ENCODE data around the gene FIS1. TPM values are rescaled to one million over a fixed set of nuclear protein-coding genes. Genes with fewer than 3 reads are reported as not detected.

The FIS1 gene
- 210 and 232 TPM in 2 replicates for total RNA-seq

DNA sequence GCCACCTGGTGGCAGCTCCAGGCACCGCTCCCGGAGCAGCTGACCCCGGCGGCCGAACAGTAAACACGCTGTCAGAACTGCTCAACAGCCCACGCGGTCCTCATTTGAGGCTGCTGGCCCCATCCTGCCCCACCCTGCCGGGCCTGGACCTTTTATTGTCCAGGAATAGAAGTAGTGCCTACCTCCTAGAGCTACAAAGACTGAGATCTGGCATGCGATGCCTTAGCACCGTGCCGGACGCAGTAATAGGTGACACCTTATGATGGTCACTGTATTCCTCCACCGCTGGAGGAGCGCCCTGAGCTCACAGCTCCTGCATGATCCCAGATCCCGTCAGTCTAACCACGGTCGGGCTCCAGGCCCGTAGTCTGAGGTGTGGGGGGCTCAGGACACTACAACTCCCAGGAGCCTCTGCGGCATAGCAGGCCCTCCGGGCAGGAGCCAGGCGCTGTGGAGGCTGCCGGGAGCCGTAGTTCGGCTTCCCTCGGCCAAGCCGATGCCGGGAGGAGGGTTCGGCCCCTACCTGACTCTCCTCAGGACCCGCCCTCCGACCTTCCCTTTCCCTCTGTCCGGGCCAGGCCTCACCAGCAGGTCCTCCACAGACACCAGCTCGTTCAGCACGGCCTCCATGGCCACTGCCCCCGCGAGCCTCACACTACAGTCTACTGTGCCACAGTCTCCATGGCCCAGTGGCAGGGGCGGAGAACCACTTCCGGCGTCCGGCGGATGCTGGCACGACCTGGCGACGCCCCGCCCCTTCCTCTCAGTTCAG lies at the start of gene FIS1:
FIS1 (minus strand) TSS at position 707 of the 772 bp plus-strand sequence; CDS start at position 630, 77 bp downstream.

DNA sequence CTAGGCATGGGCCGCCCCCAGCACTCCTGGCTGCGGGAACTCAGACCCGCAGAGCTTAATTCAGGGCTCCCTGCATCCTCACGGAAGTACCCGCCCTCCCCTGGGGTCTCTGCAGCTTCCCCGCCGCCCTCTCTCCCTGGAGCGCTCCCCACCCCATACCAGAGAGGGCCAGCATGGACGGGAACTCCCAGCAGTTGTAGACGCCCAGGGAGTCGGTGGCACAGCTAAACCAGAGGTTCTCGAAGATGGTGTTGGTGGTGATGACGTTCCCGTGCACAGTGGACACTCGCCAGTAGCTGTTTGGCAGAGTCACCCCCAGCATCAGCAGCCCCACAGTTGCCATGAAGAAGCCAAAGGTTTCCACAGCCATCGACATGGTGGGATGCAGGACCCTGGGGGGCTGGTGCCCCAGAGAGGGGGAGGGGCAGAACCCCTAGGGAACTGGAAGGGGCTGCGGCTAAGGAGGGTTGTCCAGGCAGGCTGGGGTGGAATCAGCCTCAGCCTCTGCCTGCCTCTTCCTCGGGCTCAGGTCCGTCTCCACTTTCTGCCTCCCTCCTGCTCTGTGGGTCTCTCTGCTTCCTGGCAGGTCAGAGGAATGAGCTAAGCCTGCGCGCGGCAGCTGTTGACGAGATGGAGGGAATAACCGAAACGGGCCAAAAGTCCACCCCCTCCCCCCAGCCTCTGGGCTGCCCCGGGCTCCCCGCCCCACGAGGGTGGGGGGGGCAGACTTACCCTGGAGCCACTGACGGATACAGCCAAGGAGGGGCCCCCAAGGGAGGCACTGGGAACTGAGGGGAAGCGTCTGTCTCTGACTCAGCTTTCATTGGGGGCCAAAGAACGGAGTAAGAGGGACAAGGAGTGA lies 7.4 kb downstream of the FIS1 start, which contains the start of gene CLDN15:
CLDN15 (minus strand) TSS at position 597 of the 862 bp plus-strand sequence; CDS start at position 376, 221 bp downstream.

DNA sequence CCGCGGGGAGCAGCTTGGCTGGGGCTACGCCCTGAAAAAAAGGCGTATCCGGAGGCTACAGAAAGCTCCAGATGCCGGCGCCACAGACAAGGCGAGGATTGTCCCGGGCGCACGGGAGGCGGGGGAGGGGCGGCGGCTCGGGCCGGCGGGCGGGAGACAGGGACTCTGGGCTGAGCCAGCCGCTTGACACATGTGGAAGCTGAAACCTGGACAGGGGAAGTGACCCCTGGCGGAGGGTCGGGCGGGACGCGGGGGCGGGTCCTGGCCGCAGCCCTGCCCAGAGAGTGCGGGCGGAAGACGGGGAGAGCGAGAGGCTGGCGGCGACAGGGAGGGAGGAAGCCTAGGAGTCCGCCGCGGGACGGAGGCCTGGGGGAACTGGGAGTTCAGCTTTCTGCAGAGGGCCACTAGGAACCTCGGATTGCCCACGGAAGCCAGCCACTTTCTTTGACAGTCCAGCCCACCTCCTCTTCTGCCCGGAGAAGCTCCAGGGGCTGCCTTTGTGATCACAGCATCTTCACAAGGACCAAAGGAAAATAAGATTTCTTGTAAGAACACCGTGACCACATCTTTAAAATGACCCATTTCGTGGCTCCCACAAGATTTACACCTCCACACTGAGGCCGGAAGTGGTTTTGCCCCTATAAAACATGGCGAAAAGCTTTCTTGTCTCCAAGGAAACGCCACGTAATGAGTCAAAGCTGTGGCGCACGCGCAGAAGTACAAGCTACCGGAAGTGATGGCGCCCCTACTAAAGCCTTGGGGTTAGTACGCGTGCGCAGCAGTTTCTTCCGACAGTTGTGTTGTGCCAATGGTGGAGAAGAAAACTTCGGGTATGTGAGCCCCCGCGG lies 27.3 kb downstream of the FIS1 start, which contains the start of the genes PLOD3 and ZNHIT1:
PLOD3 (minus strand) TSS at position 194 of the 848 bp plus-strand sequence. CDS start 307 bp downstream, outside the sequence.
ZNHIT1 (plus strand) TSS at position 778 of the 848 bp plus-strand sequence; CDS start at position 809, 31 bp downstream.

DNA sequence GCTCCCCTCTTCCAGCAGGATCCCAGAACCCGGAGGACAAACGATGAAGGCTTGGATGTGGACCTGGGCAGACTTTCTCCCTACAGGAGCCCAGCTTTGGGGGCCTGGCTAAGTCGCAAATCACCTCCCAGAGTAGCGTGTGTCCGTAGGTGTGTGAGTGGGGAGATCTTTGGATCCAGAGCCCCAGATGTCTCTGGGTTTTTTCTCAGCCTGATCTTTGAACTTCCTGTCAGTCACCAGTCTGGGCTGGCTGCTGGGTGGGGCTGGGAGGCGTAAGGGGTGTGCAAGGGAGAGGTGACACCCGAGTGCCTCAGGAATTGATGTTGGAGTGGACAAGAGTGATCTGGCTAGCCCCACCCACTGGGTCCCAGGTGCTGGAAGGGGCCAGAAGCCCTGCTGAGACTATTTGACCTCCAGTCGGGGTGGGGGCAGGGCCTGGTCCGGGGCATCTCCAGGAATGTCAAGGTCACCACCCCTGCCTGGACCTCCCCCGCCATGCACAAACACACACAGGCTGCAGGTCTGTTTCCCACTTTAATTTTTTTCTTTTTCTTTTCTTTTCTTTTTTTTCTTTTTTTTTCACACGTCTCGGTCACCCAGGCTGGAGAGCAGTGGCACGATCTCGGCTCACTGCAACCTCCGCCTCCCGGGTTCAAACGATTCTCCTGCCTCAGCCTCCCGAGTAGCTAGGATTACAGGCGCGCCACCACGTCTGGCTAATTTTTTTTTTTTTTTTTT lies 43.9 kb downstream of the FIS1 start, which contains the start of gene MOGAT3:
MOGAT3 (minus strand) TSS at position 175 of the 738 bp plus-strand sequence. CDS start 182 bp downstream, outside the sequence.

Other genes with a start within 250 kb of the FIS1 start
- gene MUC17, start 225.0 kb downstream of the FIS1 start, total RNA-seq = not detected in 2 replicates
- 9.3 and 11.8 TPM in 2 replicates for gene TRIM56, start 159.6 kb downstream of the FIS1 start, total RNA-seq
- gene SERPINE1, start 118.0 kb downstream of the FIS1 start, total RNA-seq = 375 and 1,123 TPM in 2 replicates
- gene AP1S1, start 90.6 kb downstream of the FIS1 start, total RNA-seq = 88.0 and 89.1 TPM in 2 replicates
- gene VGF, start 79.5 kb downstream of the FIS1 start, total RNA-seq = 0.51 TPM in 1 of 2 replicates, not detected in the other
- not detected in 2 replicates for gene NAT16, start 64.8 kb downstream of the FIS1 start, total RNA-seq
- not detected in 2 replicates for gene MOGAT3, start 44.0 kb downstream of the FIS1 start, total RNA-seq
- gene PLOD3, start 27.5 kb downstream of the FIS1 start, total RNA-seq = 68.8 and 98.8 TPM in 2 replicates
- gene ZNHIT1, start 26.9 kb downstream of the FIS1 start, total RNA-seq = 104 and 146 TPM in 2 replicates
- gene CLDN15, start 7.3 kb downstream of the FIS1 start, total RNA-seq = 4.2 and 5.3 TPM in 2 replicates
- gene IFT22, start 76.7 kb upstream of the FIS1 start, total RNA-seq = 20.0 and 39.1 TPM in 2 replicates
- under 0.01 TPM in 1 of 2 replicates, not detected in the other for gene COL26A1, start 117.8 kb upstream of the FIS1 start, total RNA-seq

Measured in pericardium fibroblast (primary cell).